ENCODE results near the gene SMNDC1. TPM values are rescaled to one million over a fixed set of nuclear protein-coding genes. Genes with fewer than 3 reads are reported as not detected.

The SMNDC1 gene
- total RNA-seq, 1 donor from 2014 or later: 12.3 TPM

GRCh38 chr10:110350812-110351211 lies 46.1 kb upstream of the SMNDC1 start:
- no peaks in the 10 kb centered on the region for H3K36me3 ChIP-seq
- H3K4me3 ChIP-seq: no peak overlapping the region
- H3K9me3 ChIP-seq: no peaks in the 10 kb centered on the region
- intact Hi-C loops (cut with DNase I): no loop called here
- no peak overlapping the region for H3K27ac ChIP-seq
- TF ChIP-seq CTCF (IDR thresholded peaks at IDR 0.05) (no peak), POLR2AphosphoS5 (IDR thresholded peaks at IDR 0.05; ENCODE audit: insufficient read depth in 1 of 2, low read depth in 1 of 2) (no peak), POLR2A (IDR thresholded peaks at IDR 0.05) (no peak)
- H3K4me1 ChIP-seq: peaks cover 19% of the 10 kb centered on the region
- DNase-seq (ENCODE audit: extremely low spot score in 2 of 2): no peak
- no peaks in the 10 kb centered on the region for H3K27me3 ChIP-seq

- Histone ChIP-seq H3K27me3 (no peaks in the 10 kb centered on the region), H3K36me3 (no peaks in the 10 kb centered on the region), H3K9me3 (no peaks in the 10 kb centered on the region), H3K4me3 (no peak overlapping the region), H3K27ac (no peak overlapping the region), H3K4me1 (peaks cover 19% of the 10 kb centered on the region)
- intact Hi-C loops (cut with DNase I): no loop called here
- no peak for TF ChIP-seq CTCF (IDR thresholded peaks at IDR 0.05)
- TF ChIP-seq POLR2AphosphoS5 (IDR thresholded peaks at IDR 0.05; ENCODE audit: insufficient read depth in 1 of 2, low read depth in 1 of 2): no peak
- no peak for TF ChIP-seq POLR2A (IDR thresholded peaks at IDR 0.05)
- no peak for DNase-seq (ENCODE audit: extremely low spot score in 2 of 2)
These were observed 45.1 kb upstream of the SMNDC1 start for GRCh38 chr10:110349831-110350230.

GRCh38 chr10:110349386-110349785 lies 44.7 kb upstream of the SMNDC1 start:
- Histone ChIP-seq H3K36me3 (no peaks in the 10 kb centered on the region), H3K9me3 (no peaks in the 10 kb centered on the region), H3K27me3 (no peaks in the 10 kb centered on the region), H3K27ac (no peak overlapping the region), H3K4me3 (no peak overlapping the region), H3K4me1 (peaks cover 14% of the 10 kb centered on the region)
- intact Hi-C loops (cut with DNase I): no loop called here
- TF ChIP-seq CTCF (IDR thresholded peaks at IDR 0.05) (no peak), POLR2A (IDR thresholded peaks at IDR 0.05) (no peak), POLR2AphosphoS5 (IDR thresholded peaks at IDR 0.05; ENCODE audit: insufficient read depth in 1 of 2, low read depth in 1 of 2) (no peak)
- no peak for DNase-seq (ENCODE audit: extremely low spot score in 2 of 2)

GRCh38 chr10:110348336-110348735 lies 43.6 kb upstream of the SMNDC1 start:
- peaks cover 4% of the 10 kb centered on the region for H3K4me1 ChIP-seq
- TF ChIP-seq POLR2A (IDR thresholded peaks at IDR 0.05): no peak
- no peak for TF ChIP-seq CTCF (IDR thresholded peaks at IDR 0.05)
- TF ChIP-seq POLR2AphosphoS5 (IDR thresholded peaks at IDR 0.05; ENCODE audit: insufficient read depth in 1 of 2, low read depth in 1 of 2): no peak
- intact Hi-C loops (cut with DNase I): no loop called here

GRCh38 chr10:110346914-110347313 lies 42.2 kb upstream of the SMNDC1 start:
- no peaks in the 10 kb centered on the region for H3K4me1 ChIP-seq
- no peak for TF ChIP-seq POLR2A (IDR thresholded peaks at IDR 0.05)
- no peak for TF ChIP-seq POLR2AphosphoS5 (IDR thresholded peaks at IDR 0.05; ENCODE audit: insufficient read depth in 1 of 2, low read depth in 1 of 2)
- no peak for TF ChIP-seq CTCF (IDR thresholded peaks at IDR 0.05)
- no peak overlapping the region for H3K4me3 ChIP-seq
- H3K27me3 ChIP-seq: no peaks in the 10 kb centered on the region
- intact Hi-C loops (cut with DNase I): no loop called here
- DNase-seq (ENCODE audit: extremely low spot score in 2 of 2): no peak
- no peaks in the 10 kb centered on the region for H3K36me3 ChIP-seq
- H3K27ac ChIP-seq: no peak overlapping the region
- no peaks in the 10 kb centered on the region for H3K9me3 ChIP-seq

More at GRCh38 chr10:110348336-110348735, 43.6 kb upstream of the SMNDC1 start:
- Histone ChIP-seq H3K27ac (no peak overlapping the region), H3K4me3 (no peak overlapping the region), H3K9me3 (no peaks in the 10 kb centered on the region), H3K36me3 (no peaks in the 10 kb centered on the region), H3K27me3 (no peaks in the 10 kb centered on the region)
- no peak for DNase-seq (ENCODE audit: extremely low spot score in 2 of 2)
